HepG2 (cell line): ENCODE data around the gene TBC1D14. TPM values are rescaled to one million over a fixed set of nuclear protein-coding genes. Genes with fewer than 3 reads are reported as not detected.

ENCODE experiments used
- ATF7 ChIP-seq, 2 experiments: fragments of 450-650 bp in 1 of 2; sonication (generic) in 1 of 2; formaldehyde crosslinking in 1 of 2; IDR thresholded peaks; 2 replicates each; pipeline versions ENCODE4 v1.4.0 to v1.6.1; 2016 to 2020; ENCODE audit warnings: antibody characterized with exemption in 1 of 2, mild to moderate bottlenecking in 1 of 2, missing genetic modification reagents in 1 of 2
- HIC2 ChIP-seq: sonication (generic); formaldehyde crosslinking; IDR thresholded peaks from 2 replicates; pipeline ENCODE4 v1.9.0; 2022; ENCODE audit warnings: low read depth, missing genetic modification reagents
- KIAA2018 ChIP-seq: sonication (generic); formaldehyde crosslinking; IDR thresholded peaks from 2 replicates; pipeline ENCODE4 v1.5.0; 2020; ENCODE audit warnings: mild to moderate bottlenecking, missing genetic modification reagents, borderline replicate concordance
- MLX ChIP-seq: IDR thresholded peaks from 2 replicates; pipeline ENCODE4 v1.6.1; 2016
- RAD51 ChIP-seq: fragments of 450-650 bp; IDR thresholded peaks from 2 replicates; pipeline ENCODE4 v1.6.1; 2016; ENCODE audit warnings: borderline replicate concordance
- RORA ChIP-seq: sonication (generic); formaldehyde crosslinking; IDR thresholded peaks from 2 replicates; pipeline ENCODE4 v1.5.0; 2020; ENCODE audit warnings: mild to moderate bottlenecking, missing genetic modification reagents, moderate library complexity
- ZBTB7B ChIP-seq: sonication (generic); formaldehyde crosslinking; IDR thresholded peaks from 2 replicates; pipeline ENCODE4 v1.4.0; 2020; ENCODE audit warnings: missing genetic modification reagents
- ZNF224 ChIP-seq: sonication (generic); formaldehyde crosslinking; IDR thresholded peaks from 2 replicates; pipeline ENCODE4 v1.5.0; 2020; ENCODE audit warnings: mild to moderate bottlenecking, missing genetic modification reagents
- ZNF318 ChIP-seq: sonication (generic); formaldehyde crosslinking; IDR thresholded peaks from 2 replicates; pipeline ENCODE4 v1.4.0; 2020; ENCODE audit warnings: mild to moderate bottlenecking, missing genetic modification reagents
- polyA plus RNA-seq, 8 experiments: library from polyadenylated mRNA; depleted of rRNA in 3 of 8; stranded (reverse) in 7 of 8; unstranded in 1 of 8; fragments of >200 nt; fragmentation: Illumina TruSeq in 4 of 8; extraction: Trizol in 4 of 8; gene quantifications; 2 replicates each; pipeline versions ENCODE4 v1.2.1 to v1.2.3, GENCODE V29; 2011 to 2016; ENCODE audit warnings: low read depth in 4 of 8, missing spikeins in 1 of 8, mixed read lengths in 1 of 8; ENCODE audit not compliant: insufficient read depth in 1 of 8
- total RNA-seq, 5 experiments: library from RNA; depleted of rRNA; stranded (reverse); fragments of >200 nt; fragmentation: Illumina TruSeq; extraction: Trizol; gene quantifications; 2 replicates each; pipeline ENCODE4 v1.2.3, GENCODE V29; 2016; ENCODE audit warnings: low read depth in 1 of 5

Gene TBC1D14
- total and polyA plus RNA-seq, 2 of the 13 experiments (the other 11 are each of a cell fraction or from before 2014, with no cell fraction given): 29.5 to 46.5 TPM

GRCh38 chr4:6965329-6965728 is 55.7 kb downstream of the TBC1D14 start (continued):
- TF ChIP-seq ZNF318 (CRISPR knock-in tag) (no peak), HIC2 (no peak), KIAA2018 (CRISPR knock-in tag) (no peak), RAD51 (no peak), ZNF224 (CRISPR knock-in tag) (no peak), ZBTB7B (CRISPR knock-in tag) (no peak), MLX (no peak), ATF7 (IDR thresholded peaks at IDR 0.05) (no peak), ATF7 (CRISPR knock-in tag; IDR thresholded peaks at IDR 0.05) (no peak), RORA (CRISPR knock-in tag) (no peak)
